HepG2 (cell line): ENCODE data around the gene STX5. TPM values are rescaled to one million over a fixed set of nuclear protein-coding genes. Genes with fewer than 3 reads are reported as not detected.

Experiments used
- FOXP1 ChIP-seq, 2 experiments: fragments of 450-650 bp in 1 of 2; IDR thresholded peaks; 2 replicates each; pipeline ENCODE4 v1.6.1; 2017 to 2018; ENCODE audit warnings: antibody characterized with exemption in 1 of 2
- FOXP4 ChIP-seq: sonication (generic); formaldehyde crosslinking; IDR thresholded peaks from 2 replicates; pipeline ENCODE4 v1.4.0; 2020; ENCODE audit warnings: missing genetic modification reagents
- FUBP1 ChIP-seq: sonication (generic); formaldehyde crosslinking; IDR thresholded peaks from 2 replicates; pipeline ENCODE4 v1.5.1; 2020; ENCODE audit warnings: missing genetic modification reagents, mild to moderate bottlenecking, borderline replicate concordance
- IRF1 ChIP-seq: sonication (generic); formaldehyde crosslinking; IDR thresholded peaks from 2 replicates; pipeline ENCODE4 v1.4.0; 2020; ENCODE audit warnings: low read depth, mild to moderate bottlenecking, missing genetic modification reagents
- MEIS1 ChIP-seq: sonication (generic); formaldehyde crosslinking; IDR thresholded peaks from 2 replicates; pipeline ENCODE4 v1.9.0; 2021; ENCODE audit warnings: mild to moderate bottlenecking, missing genetic modification reagents, moderate library complexity, borderline replicate concordance
- PTBP1 ChIP-seq: fragments of 200-400 bp; formaldehyde crosslinking; IDR thresholded peaks from 2 replicates; pipeline ENCODE4 v1.6.1; 2018; ENCODE audit warnings: low read length, low read depth; ENCODE audit not compliant: poor library complexity, severe bottlenecking
- RFX1 ChIP-seq: fragments of 450-650 bp; IDR thresholded peaks from 2 replicates; pipeline ENCODE4 v1.6.1; 2017
- RFX5 ChIP-seq: IDR thresholded peaks from 2 replicates; pipeline ENCODE4 v1.6.1; 2011; ENCODE audit warnings: low read depth, low read length, improper control_type of control experiment
- RXRA ChIP-seq: sonication (generic); formaldehyde crosslinking; IDR thresholded peaks from 2 replicates; pipeline ENCODE4 v1.5.1; 2020; ENCODE audit warnings: missing genetic modification reagents
- SRSF9 ChIP-seq: fragments of 200-400 bp; formaldehyde crosslinking; IDR thresholded peaks from 2 replicates; pipeline ENCODE4 v1.6.1; 2018; ENCODE audit warnings: borderline replicate concordance, mild to moderate bottlenecking, low read depth, low read length; ENCODE audit not compliant: insufficient read depth, poor library complexity, severe bottlenecking
- STAT6 ChIP-seq: sonication (generic); formaldehyde crosslinking; IDR thresholded peaks from 2 replicates; pipeline ENCODE4 v1.4.0; 2020; ENCODE audit warnings: missing genetic modification reagents, mild to moderate bottlenecking, borderline replicate concordance
- TERF1 ChIP-seq: sonication (generic); formaldehyde crosslinking; IDR thresholded peaks from 2 replicates; pipeline ENCODE4 v1.8.0; 2022; ENCODE audit warnings: mild to moderate bottlenecking, missing genetic modification reagents, moderate library complexity
- ZBTB39 ChIP-seq: sonication (generic); formaldehyde crosslinking; IDR thresholded peaks from 2 replicates; pipeline ENCODE4 v1.5.0; 2020; ENCODE audit warnings: missing genetic modification reagents
- ZFP36L1 ChIP-seq: sonication (generic); formaldehyde crosslinking; IDR thresholded peaks from 2 replicates; pipeline ENCODE4 v1.8.0; 2022; ENCODE audit warnings: mild to moderate bottlenecking, missing genetic modification reagents, moderate library complexity
- ZFP62 ChIP-seq: sonication (generic); formaldehyde crosslinking; IDR thresholded peaks from 2 replicates; pipeline ENCODE4 v1.4.0; 2020; ENCODE audit warnings: missing genetic modification reagents
- ZKSCAN8 ChIP-seq: IDR thresholded peaks from 2 replicates; pipeline ENCODE4 v1.6.1; 2016; ENCODE audit warnings: borderline replicate concordance, missing genetic modification reagents, missing compliant biosample characterization
- ZNF382 ChIP-seq: sonication (generic); formaldehyde crosslinking; IDR thresholded peaks from 2 replicates; pipeline ENCODE4 v1.5.0; 2020; ENCODE audit warnings: missing genetic modification reagents, mild to moderate bottlenecking, borderline replicate concordance
- ZNF775 ChIP-seq: sonication (generic); formaldehyde crosslinking; IDR thresholded peaks from 2 replicates; pipeline ENCODE4 v1.4.0; 2020; ENCODE audit warnings: missing genetic modification reagents, mild to moderate bottlenecking, moderate library complexity, borderline replicate concordance
- polyA plus RNA-seq, 8 experiments: library from polyadenylated mRNA; depleted of rRNA in 3 of 8; stranded (reverse) in 7 of 8; unstranded in 1 of 8; fragments of >200 nt; fragmentation: Illumina TruSeq in 4 of 8; extraction: Trizol in 4 of 8; gene quantifications; 2 replicates each; pipeline versions ENCODE4 v1.2.1 to v1.2.3, GENCODE V29; 2011 to 2016; ENCODE audit warnings: low read depth in 4 of 8, missing spikeins in 1 of 8, mixed read lengths in 1 of 8; ENCODE audit not compliant: insufficient read depth in 1 of 8
- total RNA-seq, 5 experiments: library from RNA; depleted of rRNA; stranded (reverse); fragments of >200 nt; fragmentation: Illumina TruSeq; extraction: Trizol; gene quantifications; 2 replicates each; pipeline ENCODE4 v1.2.3, GENCODE V29; 2016; ENCODE audit warnings: low read depth in 1 of 5

STX5 gene
- total and polyA plus RNA-seq, 2 of the 13 experiments (the other 11 are each of a cell fraction or from before 2014, with no cell fraction given), result 26.9 to 30.0 TPM

- no peak for TF ChIP-seq ZBTB39 (CRISPR knock-in tag)
- TF ChIP-seq ZNF775 (CRISPR knock-in tag), result no peak
- TF ChIP-seq RFX5, result no peak
- TF ChIP-seq IRF1 (CRISPR knock-in tag), result no peak
- no peak for TF ChIP-seq ZKSCAN8 (CRISPR knock-in tag)
- TF ChIP-seq TERF1, result no peak
- no peak for TF ChIP-seq FOXP4 (CRISPR knock-in tag)
- no peak for TF ChIP-seq FOXP1 (IDR thresholded peaks at IDR 0.05)
- no peak for TF ChIP-seq FOXP1 (CRISPR knock-in tag; IDR thresholded peaks at IDR 0.05)
- TF ChIP-seq ZFP36L1, result no peak
- TF ChIP-seq RFX1, result no peak
- no peak for TF ChIP-seq ZNF382 (CRISPR knock-in tag)
- no peak for TF ChIP-seq STAT6 (CRISPR knock-in tag)
- no peak; the same call in 1 of the 2 replicates for TF ChIP-seq RXRA (CRISPR knock-in tag)
- no peak for TF ChIP-seq SRSF9
- no peak for TF ChIP-seq FUBP1 (CRISPR knock-in tag)
- no peak for TF ChIP-seq MEIS1 (CRISPR knock-in tag)
- TF ChIP-seq ZFP62 (CRISPR knock-in tag), result no peak
- no peak for TF ChIP-seq PTBP1
Measured at GRCh38 chr11:62842171-62842741, 10.4 kb upstream of the STX5 start (continued).
